ENCODE measurements around the gene ATXN7L1.

DNA sequence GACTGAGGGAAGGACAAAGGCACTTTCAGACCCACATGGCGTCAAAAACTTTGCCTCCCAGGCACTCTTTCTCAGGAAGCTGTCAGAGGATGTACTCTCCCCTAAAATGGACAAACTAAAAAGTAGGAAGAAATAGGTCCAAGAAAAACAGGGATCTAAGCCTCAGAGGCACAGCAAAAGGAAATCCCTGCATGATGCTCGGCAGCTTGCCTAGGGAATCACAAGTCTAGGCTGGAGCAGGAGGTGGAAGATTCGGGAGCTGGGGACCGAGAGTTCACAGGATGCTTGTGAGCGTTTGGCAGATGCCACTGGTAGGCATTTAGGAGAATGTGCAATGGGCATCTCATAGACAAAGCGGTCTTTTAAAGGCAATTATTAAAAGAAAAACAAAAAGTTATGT, 60.8 kb downstream of the ATXN7L1 start:
- TF ChIP-seq CTCF (conservative IDR thresholded peaks at IDR 0.05) (no peak), EZH2 (IDR thresholded peaks at IDR 0.05; ENCODE audit: low read depth) (no peak)
